GM21360 (cell line): Measurements from ENCODE around the gene SLC37A4.
A peak's percentile ranks its signal among the peaks of the same experiment; 100 is the strongest.
"Not testable (repeated sequence)": the region's sequence is repeated elsewhere in the genome, so short reads cannot be mapped to it uniquely, and the experiment has no call there.

Experiments used
- ATAC-seq: cut with Tn5 transposase; IDR thresholded peaks from one replicate; pipeline ENCODE4 v1.9.1; 2021; ENCODE audit warnings: mild to moderate bottlenecking, moderate library complexity; ENCODE audit not compliant: unreplicated experiment

SLC37A4 gene

GRCh38 chr11:119030329-119031047 lies at the start of gene SLC37A4:
Gene SLC37A4, minus strand, starts transcription at chr11:119030877.
- ATAC-seq, result peak; percentile 88

GRCh38 chr11:119078675-119079420 lies 48.2 kb upstream of the SLC37A4 start:
- ATAC-seq, result no peak

- ATAC-seq, result no peak
These were observed 47.2 kb upstream of the SLC37A4 start for GRCh38 chr11:119077839-119078238.

GRCh38 chr11:119067371-119068222 lies 36.9 kb upstream of the SLC37A4 start, which contains the start of gene VPS11:
Gene VPS11, plus strand, starts transcription at chr11:119067818. Its CDS starts 6 bp downstream, at chr11:119067824.
- ATAC-seq, result peak; percentile 87

GRCh38 chr11:119065369-119065768 lies 34.7 kb upstream of the SLC37A4 start:
- no peak for ATAC-seq

GRCh38 chr11:119062779-119063178 lies 32.1 kb upstream of the SLC37A4 start:
- no peak for ATAC-seq

GRCh38 chr11:119061256-119061655 lies 30.6 kb upstream of the SLC37A4 start:
- no peak for ATAC-seq

GRCh38 chr11:119059128-119059527 lies 28.5 kb upstream of the SLC37A4 start:
- not testable (repeated sequence) for ATAC-seq

GRCh38 chr11:119057000-119057769 lies 26.5 kb upstream of the SLC37A4 start, which contains the start of gene HYOU1:
Gene HYOU1, minus strand, starts transcription at chr11:119057205. Its CDS starts 1,045 bp downstream, at chr11:119056160.
- peak; percentile 87 for ATAC-seq

GRCh38 chr11:119056421-119056999 lies 25.8 kb upstream of the SLC37A4 start:
- peak; percentile 6 for ATAC-seq

GRCh38 chr11:119055901-119056300 lies 25.2 kb upstream of the SLC37A4 start:
- ATAC-seq, result no peak

- ATAC-seq, result no peak
These were observed 23.7 kb upstream of the SLC37A4 start for GRCh38 chr11:119054418-119054817.

- ATAC-seq, result no peak
These were observed 21.6 kb upstream of the SLC37A4 start for GRCh38 chr11:119052163-119052814.

GRCh38 chr11:119051440-119052162 lies 20.9 kb upstream of the SLC37A4 start:
- peak; percentile 47 for ATAC-seq

GRCh38 chr11:119049081-119049480 lies 18.4 kb upstream of the SLC37A4 start:
- ATAC-seq, result no peak

- ATAC-seq, result no peak
These were observed 18.0 kb upstream of the SLC37A4 start for GRCh38 chr11:119048644-119049043.

- no peak for ATAC-seq
These were observed 16.5 kb upstream of the SLC37A4 start for GRCh38 chr11:119047205-119047604.

GRCh38 chr11:119046489-119046888 lies 15.8 kb upstream of the SLC37A4 start:
- ATAC-seq, result no peak

- no peak for ATAC-seq
These were observed 14.0 kb upstream of the SLC37A4 start for GRCh38 chr11:119044708-119045107.
